ENCODE results near the gene EXOC2. TPM values are rescaled to one million over a fixed set of nuclear protein-coding genes. Genes with fewer than 3 reads are reported as not detected.
"Not testable (repeated sequence)": the region's sequence is repeated elsewhere in the genome, so short reads cannot be mapped to it uniquely, and the experiment has no call there.

EXOC2 gene
- polyA plus RNA-seq, 10 donors = 20.4 to 29.6 (median 23.9) TPM

DNA sequence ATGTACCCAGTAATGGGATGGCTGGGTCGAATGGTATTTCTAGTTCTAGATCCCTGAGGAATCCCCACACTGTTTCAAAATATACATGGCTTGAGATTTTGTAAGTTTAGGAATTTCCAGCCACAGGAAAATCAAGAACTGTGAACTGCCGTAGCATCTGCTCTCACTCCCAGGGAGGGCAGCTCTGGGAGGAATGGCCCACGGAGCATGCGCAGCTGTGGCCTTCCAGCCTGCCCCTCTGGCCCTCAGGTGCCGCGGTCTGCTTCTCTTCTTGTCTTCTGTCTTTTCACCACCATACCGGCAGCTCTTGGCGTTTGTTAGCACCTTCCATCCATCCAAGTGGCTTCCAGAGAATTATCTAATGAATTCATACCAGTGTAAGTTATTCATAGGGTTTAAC, 19.9 kb upstream of the EXOC2 start:
- no peak for DNase-seq

DNA sequence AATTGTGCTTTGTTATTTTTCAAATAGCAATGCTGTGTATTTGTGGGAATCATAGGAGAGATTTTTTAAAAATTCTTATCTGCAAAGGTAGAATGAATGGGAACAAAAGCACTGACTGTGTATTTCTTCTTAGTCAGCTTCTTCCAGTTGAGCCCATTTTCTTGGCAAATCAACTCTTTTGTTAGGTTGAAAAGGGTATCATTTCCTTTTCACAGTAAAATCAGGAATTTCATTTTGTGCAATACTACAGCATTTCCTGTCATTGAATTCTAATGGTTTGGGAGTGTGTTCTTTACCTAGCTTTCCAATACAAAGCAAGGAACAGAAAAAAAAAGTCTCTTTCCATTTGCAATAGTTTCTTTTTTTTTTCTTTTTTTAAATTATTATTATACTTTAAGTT, 19.0 kb upstream of the EXOC2 start:
- DNase-seq = no peak

DNA sequence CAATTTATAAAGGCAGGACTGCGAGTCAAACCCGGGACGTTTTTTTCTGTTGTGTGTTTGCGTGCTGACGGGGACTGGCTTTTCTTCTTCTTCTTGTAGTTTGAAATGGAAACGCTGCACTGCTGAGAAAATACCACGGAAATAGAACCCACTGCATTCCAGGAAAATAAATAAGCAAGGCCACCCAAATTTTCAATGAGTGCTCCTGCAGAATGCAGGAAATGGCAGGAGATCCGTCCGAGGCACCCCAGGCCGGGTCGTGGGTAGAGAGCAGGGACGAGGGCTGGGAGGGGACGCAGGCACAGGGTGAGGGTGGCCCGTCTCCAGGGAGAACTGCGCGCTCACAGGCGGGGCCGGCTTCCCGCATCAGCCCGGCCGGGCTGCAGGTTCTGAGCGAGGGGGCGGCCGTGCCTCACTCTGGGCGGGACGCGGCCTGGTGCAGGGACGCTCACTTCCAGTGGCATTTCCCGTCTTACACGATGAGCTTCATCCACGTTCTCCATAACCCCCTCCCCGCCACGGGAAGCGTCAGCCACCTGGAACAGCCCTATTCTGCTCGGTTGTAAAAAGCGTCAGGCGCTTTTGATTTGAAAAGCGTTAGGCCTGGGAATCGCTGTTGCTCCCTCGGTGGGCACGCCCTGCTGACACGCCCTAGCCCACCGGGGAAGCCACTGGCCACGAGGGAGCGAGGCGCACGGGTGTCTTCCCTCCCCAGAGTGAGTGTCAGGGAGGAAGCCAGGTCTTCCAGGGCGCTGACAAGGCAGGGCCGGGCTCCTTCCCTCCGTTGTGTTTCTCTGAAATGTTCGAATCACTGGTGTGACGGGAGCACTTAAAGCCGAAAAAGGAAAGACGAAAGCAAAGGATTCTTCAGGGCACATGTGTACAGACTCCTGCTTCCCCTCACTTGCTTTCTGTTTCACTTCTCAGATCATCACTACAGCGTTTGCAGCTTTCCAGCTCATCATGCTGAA, 17.9 kb upstream of the EXOC2 start:
- peak; percentile 35 to 86 (median 55) for DNase-seq

DNA sequence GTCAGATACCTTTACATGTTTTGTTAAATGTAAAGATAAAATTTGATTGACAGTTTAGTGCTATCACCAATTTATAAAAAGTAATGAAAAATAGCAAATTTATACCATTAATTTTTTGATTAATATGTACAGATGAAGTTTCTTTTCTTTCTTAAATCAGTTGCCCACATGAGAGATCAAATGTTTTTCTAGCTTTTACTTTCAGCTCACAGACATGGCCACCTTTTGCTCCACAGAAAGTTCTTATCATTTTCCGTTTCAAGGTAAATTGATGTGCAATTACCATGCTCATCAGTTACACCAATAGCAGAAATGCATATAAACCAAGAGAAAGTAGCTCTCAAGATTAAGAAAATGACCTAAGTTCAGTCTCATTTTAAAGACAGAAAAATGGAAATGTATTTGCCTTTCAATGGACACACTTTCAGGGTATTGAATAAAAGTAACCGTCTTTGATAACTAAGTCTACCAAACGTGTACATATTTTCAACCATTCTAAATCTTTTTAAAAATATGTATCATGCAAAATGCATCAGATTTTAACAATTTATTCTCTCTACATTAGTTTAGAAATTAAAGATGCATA, 16.6 kb upstream of the EXOC2 start:
- DNase-seq = no peak

DNA sequence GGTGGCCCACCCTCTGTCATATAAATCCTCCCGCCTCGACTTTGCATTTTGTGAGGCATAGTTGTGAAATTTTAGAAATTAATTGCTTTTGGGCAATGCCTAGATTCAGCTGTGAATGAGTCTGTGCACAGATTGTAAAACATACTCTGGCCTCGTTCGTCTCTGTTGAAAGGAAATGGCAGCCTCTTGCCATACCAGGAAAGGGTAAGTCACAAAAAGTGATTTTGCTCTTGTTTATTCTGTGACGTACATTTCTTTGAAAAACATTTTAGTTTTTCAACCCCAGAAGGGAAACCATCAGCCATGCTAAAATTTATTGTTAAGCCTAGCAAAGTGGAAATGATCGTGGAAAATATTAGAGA, 15.3 kb upstream of the EXOC2 start:
- no peak for DNase-seq

DNA sequence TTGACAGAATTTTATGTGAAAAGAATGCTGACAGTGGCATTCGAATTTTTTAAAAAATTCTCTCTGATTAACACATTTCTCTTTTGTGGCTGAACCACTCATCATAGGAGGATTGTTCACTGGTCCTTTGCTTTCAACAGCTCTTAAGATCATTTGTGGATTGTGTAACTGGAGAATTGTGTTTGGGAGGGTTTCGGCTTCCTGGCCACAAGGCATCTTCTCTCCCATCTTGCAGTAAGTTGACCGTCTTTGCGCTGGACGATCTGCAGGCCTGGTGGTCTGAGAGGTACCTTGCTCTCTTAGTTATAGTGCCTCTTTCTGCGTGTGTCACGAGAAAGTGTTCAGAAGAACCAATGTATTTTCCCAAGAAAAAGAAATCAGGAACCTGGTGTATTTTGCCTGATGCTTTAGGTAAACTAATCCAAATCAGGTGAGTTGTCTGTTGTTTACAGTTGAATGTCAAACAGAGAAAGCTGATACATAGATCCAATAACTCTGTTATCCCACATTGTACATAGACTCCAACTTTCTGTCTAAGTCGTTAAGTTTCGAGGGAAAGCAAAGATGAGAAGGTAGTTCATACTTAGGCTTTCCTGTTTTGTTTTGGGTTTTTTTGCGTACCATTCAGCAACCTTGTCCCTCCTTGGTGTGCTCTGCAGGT, 14.8 kb upstream of the EXOC2 start:
- DNase-seq = no peak

DNA sequence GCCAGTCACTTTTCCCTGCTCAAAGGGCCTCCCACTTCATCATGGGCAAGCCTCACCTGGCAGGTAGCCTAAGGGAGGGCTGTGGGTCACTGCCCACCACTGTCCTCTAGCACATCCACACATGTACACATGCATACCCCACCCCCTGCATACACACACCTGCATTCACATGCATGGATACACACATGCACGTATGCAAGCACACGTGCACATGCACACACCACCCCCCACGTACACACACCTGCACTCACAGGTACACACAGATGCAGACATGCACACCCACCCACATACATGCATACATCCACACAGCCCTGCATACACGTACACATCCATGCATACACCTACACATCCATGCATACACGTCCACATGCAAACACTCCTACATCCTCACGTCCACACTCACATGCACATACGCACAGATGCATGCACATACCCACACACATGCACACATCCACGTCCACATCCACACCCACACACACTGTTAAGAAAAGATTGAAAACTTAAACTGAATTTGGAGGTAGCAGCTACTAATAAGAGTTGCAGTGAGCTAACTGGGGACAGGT, 14.0 kb upstream of the EXOC2 start:
- DNase-seq = no peak

DNA sequence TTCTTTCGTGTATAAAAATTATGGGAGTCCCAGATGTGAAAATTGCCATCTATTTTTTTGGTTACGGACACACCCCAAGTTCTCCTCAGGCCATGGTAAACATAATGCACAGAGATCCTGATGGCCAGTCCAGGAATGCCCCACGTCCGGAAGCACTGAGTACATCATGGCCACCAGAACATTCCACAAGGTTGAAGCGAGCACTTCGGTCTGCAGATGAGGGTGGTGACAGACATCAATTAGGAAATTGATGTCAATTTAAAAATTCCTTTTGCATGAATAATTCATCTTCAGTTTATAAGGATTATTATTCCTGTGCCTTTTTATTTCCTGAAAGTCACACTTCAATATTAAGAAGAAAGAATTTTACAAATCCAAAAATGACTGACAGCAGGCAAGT, 13.2 kb upstream of the EXOC2 start:
- no peak for DNase-seq

DNA sequence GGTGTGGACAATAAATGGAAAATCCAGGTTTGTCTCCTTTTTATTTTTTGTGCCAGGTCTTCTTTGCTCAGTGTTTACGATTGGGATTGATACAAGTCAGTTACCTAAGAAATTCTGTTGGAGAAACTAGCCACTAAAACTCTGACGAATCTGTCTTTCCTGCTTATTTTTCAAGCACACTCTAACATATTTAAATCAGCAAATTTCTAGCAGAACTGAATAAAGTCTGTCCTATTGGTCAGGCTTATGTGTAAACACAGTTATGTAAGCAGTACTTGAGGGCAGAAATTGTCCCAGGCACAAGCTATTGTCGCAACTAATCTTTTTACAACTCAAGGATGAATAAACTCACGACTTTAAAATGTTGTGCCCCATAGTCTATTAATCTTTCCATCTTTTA, 12.1 kb upstream of the EXOC2 start:
- DNase-seq = no peak

DNA sequence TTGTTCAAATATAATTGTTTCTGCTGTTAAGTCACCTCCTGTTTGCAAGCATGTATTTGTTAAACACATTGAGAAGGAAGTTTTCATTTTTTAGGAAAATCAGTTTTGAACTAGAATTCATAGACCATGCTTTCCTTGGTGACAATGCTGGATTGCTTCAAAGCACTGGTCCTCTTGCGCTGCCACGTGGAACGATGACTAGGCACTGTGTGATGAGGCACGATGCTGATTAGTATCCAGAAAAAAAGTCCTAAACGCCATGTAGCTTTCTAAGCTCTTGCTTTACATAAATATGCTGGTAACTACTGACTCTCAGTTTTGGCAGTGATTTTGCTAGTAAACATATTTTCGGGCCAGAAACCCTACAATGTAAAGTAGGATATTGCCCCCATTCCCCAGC, 11.1 kb upstream of the EXOC2 start:
- DNase-seq = no peak

DNA sequence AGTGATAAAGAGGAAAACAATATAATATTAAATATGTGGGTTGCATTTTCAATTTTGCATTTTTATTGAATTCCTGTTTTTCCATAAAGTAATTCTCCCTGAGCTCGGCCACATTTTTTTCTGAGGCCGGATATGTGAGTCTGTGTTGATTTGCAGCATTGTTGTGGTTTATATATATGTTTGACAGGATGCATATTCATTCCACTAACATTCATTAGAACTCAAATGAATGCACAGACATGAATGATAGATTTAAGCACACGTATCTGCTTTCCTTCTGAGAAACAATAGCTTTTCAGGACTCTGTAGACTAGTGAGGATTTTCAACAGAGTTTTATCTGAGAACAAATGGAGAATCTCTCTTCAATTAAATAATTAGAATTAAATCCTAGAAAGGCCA, 10.6 kb upstream of the EXOC2 start:
- no peak for DNase-seq

DNA sequence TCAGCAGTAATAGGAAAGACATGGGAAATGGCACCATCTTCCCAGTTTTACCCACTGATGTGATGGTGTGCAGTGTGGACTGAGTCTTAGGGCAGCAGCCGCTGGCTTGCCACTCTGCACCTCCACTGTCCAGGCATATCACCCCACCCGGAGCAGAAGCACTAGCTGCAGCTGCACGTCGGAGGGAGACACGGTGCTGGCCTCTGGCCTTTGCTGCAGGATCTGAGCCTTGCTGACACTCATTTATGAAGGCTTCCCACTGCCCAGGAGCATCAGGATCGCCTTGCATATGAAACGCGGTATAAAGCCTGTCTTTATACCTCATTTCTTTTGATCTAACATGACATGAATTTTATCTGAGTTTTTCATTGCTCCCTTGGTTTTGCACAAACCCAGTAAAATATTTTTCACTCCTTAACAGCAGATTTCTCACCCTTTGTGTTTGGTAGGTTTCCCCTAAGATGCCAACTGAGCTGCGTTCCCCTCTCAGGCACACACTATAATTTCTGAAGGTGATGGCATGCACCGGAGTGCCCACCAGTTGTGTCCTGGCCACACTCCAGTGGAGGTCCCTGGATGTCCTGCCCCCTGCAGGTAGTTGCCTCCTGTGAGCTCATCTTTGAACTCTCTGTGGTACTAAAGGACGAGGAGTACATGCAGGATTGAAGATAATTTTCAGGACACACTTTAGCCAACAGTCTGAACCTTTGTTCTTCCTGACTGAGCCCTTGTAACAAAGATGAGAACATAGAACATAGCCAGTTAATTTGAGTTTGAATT, 9.0 kb upstream of the EXOC2 start:
- no peak for DNase-seq

DNA sequence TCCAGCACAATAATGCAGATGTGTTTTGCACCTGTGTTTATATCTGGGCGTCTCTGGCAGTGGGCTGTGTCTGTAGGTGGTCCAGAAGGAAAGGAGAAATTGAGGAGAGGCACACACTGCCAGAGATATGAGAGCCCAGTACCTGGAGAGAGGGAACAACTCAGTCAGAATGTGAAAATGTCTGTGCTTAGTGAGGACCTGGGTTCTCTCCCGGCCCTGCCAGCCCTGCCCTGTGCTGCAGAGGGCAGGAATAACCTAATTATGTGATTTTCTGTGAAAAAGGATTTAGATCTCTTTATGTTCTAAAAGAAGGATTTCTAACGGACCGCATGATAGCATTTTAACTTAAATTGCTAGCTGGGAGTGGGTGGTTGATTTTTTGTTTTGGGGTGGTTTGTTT, 8.3 kb upstream of the EXOC2 start:
- DNase-seq = no peak

DNA sequence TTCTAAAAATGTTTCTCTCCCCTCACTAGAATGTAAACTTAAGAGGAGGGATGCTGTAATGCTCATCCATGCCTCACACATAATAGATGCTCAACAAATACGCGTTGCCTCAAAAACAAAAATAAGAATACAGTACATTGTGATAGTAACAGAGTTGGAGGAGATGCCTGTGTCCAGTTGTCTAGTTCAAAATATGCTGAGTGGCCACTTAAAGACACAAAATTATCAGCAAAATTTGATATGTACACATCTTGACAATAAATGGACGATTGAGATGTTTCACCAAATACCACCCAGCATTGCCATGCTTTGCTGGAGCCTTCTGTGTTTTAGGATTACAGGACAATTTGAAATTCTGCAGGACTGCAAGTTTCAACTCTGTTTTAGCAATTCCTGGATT, 7.6 kb upstream of the EXOC2 start:
- no peak for DNase-seq

DNA sequence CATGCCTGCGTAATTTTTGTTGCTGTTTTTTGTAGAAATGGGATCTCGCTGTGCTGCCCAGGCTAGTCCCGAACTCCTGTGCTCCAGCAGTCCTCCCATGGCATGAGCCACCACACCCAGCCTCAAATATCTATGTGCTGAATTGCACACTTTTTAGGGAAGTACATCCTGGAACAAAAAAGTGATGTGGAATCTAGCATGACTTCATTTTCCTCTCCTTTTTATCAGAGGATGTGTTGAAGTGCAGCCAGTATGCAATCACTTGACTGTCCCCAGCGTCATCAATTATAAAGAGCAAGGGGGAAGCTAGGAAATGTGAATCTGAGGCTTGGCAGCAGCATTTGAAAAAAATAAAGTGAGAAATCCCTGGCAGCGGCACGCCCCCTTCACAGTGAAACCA, 6.4 kb upstream of the EXOC2 start:
- DNase-seq = no peak

DNA sequence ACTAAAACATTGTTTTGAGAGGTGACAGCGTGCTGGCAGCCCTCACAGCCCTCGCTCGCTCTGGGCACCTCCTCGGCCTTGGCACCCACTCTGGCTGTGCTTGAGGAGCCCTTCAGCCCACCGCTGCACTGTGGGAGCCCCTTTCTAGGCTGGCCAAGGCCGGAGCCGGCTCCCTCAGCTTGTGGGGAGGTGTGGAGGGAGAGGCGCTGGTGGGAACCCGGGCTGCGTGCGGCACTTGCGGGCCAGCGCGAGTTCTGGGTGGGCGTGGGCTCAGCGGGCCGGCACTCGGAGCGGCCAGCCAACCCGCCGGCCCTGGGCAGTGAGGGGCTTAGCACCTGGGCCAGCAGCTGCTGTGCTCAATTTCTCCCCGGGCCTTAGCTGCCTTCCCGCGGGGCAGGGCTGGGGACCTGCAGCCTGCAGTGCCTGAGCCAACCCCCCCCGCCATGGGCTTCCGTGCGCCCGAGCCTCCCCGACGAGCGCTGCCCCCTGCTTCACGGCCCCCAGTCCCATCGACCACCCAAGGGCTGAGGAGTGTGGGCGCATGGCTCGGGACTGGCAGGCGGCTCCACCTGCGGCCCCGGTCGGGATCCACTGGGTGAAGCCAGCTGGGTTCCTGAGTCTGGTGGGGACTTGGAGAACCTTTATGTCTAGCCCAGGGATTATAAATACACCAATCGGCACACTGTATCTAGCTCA, 1.6 kb upstream of the EXOC2 start:
- not testable (repeated sequence) for DNase-seq

DNA sequence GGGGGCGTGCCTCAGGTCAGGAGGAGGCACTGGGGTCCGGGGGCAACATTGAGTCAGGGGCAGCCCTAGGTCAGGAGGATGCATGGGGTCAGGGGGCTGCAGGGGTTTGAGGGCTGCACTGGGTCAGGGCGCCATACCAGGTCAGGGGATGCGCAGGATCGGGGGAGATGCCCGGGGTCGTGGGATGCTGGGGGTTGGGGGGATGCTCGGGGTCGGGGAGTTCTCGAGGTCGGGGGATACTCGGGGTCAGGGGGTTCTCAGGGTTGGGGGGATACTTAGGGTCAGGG, 727 bp upstream of the EXOC2 start:
- DNase-seq = no peak

DNA sequence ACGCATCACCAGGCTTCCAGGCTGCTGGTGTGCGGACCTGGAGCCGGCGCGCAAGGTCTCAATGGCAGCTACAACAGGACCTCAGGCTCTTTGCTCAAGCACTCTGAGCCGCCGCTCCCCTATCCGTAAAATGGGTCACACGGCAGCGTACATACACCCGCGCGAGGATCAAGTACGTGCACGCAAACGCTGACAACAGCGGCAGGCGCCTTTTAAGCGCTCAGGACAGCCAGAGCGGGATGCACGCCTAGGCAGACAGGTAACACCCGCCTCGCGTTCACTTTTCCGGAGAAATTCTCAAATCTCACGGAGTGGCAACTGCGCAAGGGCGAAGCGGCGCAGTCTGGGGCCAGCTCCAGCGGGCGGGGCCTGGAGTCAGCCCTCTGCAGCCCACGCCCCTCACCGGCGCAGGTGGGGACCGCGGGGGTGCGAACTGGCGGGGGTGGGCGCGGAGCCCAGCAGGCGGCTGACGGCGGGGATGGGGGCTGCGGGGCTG, 535 bp downstream of the EXOC2 start:
- DNase-seq = peak in 2 of 3 donors; percentile 30 to 55

DNA sequence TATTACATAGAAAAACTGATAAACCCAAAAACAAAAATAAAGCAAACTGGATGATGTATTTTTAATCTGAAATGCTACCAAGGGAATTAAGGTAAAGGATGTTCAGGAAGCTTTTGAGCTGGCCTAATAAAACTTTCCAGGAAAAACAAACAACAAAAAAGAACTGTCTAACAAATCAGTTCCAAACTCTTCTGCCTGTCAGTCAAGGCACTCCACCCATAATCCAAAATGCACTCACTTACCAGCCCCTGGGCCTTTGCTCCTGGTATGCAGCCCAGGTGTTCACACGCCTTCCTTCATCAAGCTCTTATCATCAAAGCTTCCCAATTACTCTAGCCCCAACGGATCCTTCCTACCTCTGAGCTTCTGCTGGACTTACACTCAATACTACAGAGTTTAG, 3.7 kb downstream of the EXOC2 start:
- DNase-seq = no peak

DNA sequence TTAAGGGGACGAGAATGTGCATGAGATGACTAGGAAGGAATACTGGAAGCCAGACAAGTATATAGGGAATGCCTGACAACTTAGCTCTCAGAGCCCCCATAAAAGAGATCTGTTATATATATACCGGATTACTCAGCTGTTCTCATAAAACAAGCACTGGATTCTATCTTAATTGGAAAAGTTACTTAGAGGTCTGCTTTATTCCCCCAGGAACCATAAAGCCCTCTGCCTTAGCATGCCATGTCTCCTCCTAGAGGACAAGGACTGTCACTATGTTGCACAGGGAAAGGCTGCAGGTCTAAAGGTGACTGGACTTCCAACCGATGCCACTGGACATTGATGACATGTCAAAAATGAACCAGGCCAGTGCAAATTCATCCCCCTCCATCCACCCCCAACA, 6.4 kb downstream of the EXOC2 start:
- DNase-seq = no peak
